ENCODE data around the gene ALDH1B1.
"Not testable (repeated sequence)": the region's sequence is repeated elsewhere in the genome, so short reads cannot be mapped to it uniquely, and the experiment has no call there.

The ALDH1B1 gene

GRCh38 chr9:38385896-38386295 lies 6.6 kb upstream of the ALDH1B1 start:
- DNase-seq, result no peak

DNA sequence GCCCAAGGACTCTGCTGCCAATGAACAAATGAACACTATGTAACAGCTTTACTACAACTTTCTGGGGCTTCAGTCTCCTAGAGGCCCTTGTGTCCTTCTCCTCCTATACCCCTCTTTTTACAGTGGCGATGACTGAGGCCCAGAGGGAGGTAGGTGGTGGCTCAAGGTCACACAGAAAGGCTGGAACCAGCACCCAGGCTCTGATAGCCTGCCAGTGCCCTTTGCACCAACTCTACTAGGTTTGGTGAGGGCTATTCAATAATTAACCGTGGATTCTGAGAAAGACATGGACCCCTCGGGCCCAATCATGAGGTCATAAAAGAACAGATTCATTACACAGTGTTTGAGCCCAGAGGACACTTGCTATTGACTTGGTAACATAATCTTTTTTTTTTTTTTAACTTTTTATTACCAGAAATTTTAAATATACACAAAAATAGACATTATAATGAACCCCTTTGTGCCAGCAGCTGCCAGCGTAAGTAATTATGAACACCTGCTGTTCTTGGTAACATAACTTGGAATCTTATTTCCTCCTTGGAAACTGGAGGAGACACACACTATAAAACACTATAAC lies 6.1 kb upstream of the ALDH1B1 start:
- no peak for DNase-seq

DNA sequence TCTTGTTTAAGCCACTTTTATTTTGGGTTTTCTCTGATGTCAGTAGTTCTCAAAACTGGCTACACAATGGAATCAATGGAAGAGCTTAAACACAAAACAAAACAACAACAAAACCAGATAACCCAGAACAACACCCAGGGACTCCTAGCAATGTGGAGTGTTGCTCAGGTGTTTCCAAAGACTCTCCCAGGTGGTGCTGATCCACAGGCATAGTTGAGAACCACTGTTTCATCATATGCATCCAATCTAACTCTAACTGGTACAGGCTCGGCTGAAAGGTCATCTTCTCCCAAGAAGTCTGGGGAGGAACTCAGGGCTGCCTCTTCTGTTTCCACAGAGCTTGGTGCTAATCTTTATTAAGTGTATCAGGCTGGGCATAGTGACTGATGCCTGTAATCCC lies 5.4 kb upstream of the ALDH1B1 start:
- no peak for DNase-seq

- DNase-seq, result no peak
Measured at GRCh38 chr9:38387751-38388150, 4.8 kb upstream of the ALDH1B1 start.

GRCh38 chr9:38388283-38389223 lies 3.9 kb upstream of the ALDH1B1 start:
- DNase-seq, result no peak

DNA sequence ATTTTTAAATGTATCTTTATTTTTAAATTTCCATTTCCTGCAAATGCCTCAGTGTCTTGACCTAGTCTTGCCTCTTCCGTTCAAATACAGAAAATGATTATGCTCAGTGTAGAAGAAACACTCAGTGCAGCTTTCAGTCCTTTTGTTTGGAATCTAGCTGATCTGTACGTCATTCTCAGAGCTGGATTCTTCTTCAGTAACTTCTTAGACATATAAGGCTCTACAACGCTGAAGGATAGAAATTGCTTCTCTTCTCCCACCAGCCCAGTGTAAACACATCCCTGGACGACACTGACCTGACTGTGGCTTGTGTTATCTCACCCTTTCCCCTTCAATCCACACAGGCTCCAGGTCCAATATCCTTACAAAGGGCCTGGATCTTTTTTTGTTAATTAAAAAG lies 3.2 kb upstream of the ALDH1B1 start:
- no peak for DNase-seq

GRCh38 chr9:38390442-38390841 lies 2.1 kb upstream of the ALDH1B1 start:
- no peak for DNase-seq

DNA sequence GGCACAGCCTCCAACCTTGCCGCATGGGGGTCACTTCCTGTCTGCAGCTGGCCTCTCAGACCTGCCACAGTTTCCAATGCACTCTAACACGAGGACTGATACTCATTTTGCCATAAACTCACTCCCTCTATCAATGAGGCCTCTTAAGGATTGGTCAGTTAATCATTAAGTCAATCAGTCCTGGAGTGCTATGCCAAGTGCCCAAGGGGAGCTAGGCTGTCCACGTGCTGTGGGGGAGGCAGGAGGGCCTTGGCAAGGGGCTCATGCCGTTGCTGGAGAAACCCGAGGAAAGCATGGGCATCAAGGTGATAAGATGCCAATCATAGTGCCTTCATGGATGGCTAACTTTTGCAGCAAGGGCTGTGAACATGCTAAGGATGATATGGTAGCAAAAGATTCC lies 1.7 kb upstream of the ALDH1B1 start:
- DNase-seq, result no peak

DNA sequence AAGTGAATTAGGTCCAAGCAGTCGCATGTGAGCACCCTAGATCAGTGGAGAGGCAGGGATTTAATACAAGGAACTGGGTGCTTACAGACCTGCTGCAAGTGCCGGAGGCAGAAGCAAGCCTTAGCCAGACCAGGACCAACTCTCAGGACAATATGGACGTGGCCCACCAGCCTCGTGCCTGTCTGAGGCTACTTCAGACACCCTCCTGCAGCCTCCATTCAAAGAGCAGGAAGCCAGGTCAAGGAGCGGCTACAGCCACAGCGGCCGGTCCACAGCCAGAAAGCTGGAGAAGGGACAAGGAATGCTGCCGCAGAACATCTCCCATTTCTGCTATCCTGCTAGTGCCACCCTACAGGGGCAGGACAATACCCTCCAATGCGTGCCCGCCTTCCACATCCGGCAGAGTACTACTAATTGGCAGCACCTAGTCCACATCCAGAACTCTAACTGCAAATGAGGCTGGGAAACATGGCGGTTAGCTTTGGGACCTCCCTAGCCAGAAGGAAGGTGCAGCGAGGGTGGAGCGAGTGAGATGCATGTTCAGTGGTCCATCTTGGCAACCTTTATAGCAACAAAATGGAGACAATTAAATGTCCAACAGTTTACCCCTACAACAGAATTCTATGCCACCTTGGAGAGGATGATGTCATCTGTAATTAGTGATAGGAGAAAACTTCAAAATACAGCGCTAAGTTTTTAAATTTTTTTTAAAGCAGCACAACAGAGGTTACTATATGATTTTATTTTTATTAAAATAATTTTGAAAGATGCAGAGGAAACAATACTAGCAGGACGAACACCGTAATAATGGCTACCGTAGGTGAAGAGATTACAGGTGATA lies 1.0 kb upstream of the ALDH1B1 start:
- no peak for DNase-seq

GRCh38 chr9:38393128-38393796 lies 760 bp downstream of the ALDH1B1 start:
- DNase-seq, result peak in 1 of 51 donors; percentile 6

DNA sequence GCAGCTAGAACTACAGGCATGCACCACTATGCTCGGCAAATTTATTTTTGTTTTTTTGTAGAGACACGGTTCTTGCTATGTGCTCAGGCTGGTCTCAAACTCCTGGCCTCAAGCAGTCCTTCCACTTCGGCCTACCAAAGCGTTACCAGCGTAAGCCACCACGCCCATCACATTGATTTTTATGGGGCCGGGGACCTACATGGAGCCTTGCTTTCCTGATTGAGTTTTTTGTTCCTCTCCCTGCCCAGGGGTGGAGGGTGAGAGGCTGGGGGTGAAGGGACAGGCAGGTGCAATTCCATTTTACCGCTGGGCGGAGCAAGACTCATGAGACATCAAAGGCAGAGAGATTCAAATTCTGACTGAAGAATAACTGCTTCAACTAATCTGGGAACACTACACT lies 1.9 kb downstream of the ALDH1B1 start:
- DNase-seq, result no peak

DNA sequence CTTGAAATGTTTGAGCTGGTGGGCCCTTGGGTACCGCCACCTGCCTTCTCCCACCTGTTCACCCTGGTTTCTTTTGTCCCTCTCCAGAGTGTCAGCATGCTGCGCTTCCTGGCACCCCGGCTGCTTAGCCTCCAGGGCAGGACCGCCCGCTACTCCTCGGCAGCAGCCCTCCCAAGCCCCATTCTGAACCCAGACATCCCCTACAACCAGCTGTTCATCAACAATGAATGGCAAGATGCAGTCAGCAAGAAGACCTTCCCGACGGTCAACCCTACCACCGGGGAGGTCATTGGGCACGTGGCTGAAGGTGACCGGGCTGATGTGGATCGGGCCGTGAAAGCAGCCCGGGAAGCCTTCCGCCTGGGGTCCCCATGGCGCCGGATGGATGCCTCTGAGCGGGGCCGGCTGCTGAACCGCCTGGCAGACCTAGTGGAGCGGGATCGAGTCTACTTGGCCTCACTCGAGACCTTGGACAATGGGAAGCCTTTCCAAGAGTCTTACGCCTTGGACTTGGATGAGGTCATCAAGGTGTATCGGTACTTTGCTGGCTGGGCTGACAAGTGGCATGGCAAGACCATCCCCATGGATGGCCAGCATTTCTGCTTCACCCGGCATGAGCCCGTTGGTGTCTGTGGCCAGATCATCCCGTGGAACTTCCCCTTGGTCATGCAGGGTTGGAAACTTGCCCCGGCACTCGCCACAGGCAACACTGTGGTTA lies 3.3 kb downstream of the ALDH1B1 start:
- no peak for DNase-seq

GRCh38 chr9:38396371-38396671 lies 3.8 kb downstream of the ALDH1B1 start:
- no peak for DNase-seq

DNA sequence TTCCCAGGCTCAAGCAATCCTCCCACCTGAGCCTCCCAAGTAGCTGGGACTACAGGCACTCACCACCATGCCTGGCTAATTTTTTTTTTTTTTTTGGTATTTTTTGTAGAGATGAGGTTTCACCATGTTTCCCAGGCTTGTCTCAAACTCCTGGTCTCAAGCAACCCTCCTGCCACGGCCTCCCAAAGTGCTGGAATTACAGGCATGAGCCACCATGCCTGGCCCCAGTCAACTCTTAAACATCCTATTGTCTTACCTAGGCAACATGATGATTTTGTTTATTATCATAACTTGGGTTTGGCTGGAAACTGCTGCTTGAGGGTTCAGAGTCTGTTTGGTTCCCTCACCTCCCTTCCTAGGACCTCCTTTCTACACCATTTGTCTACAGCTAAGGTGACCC lies 6.7 kb downstream of the ALDH1B1 start:
- not testable (repeated sequence) for DNase-seq

DNA sequence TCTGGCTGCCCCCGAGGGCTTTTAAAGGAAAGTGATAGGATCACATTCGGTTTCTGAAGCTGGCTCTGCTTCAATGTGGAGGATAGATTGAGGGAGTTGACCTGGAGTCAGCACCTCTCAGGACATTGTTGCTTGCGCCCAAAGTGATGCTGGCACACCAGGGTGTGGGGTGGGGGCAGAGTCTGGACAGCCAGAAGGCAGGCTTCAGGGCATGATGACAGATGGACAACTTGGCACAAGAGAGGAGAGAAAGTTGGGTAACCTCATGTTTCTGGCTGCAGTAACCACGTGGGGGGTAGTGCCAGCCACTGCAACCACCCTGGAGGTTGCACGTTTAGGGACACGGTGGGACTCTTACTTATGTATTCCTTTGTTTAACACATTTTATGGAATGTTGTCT lies 9.5 kb downstream of the ALDH1B1 start:
- DNase-seq, result no peak

GRCh38 chr9:38404314-38404713 lies 11.8 kb downstream of the ALDH1B1 start:
- no peak for DNase-seq

DNA sequence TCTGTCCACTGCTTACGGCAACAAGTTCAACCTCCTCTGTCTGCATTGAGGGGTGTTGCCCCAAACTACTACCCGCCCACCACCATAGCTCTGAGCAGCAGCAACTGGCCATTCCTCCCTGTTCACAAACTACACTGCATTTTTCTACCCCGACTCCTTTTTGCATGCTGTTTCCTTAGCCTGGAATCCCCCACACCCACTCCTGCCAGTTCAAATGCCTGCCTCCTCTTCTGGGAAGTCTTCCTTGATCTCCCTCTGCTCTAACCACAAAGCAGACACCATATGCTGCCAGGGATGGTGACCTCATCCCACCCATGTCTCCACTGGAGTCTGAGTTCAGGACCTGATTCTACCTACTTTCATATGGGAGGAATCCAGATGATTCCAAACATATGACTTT lies 13.3 kb downstream of the ALDH1B1 start:
- DNase-seq, result no peak

- no peak for DNase-seq
Measured at GRCh38 chr9:38406476-38407186, 14.1 kb downstream of the ALDH1B1 start.

- no peak for DNase-seq
Measured at GRCh38 chr9:38408719-38409118, 16.2 kb downstream of the ALDH1B1 start.

- DNase-seq, result no peak
Measured at GRCh38 chr9:38412751-38413150, 20.2 kb downstream of the ALDH1B1 start.

- no peak for DNase-seq
Measured at GRCh38 chr9:38413283-38413682, 20.8 kb downstream of the ALDH1B1 start.

Data from hypothalamus (tissue), 51 donors.